Measurements from ENCODE around the gene EPN1. TPM values are rescaled to one million over a fixed set of nuclear protein-coding genes. Genes with fewer than 3 reads are reported as not detected.

The EPN1 gene
- total RNA-seq, 1 donor from 2014 or later = 250 TPM

GRCh38 chr19:55656988-55657747 is 17.9 kb upstream of the EPN1 start:
- ATAC-seq (no peak), DNase-seq (no peak)
- intact Hi-C loops (cut with micrococcal nuclease) = no loop called here

GRCh38 chr19:55658846-55659459 is 16.1 kb upstream of the EPN1 start:
- ATAC-seq = no peak
- intact Hi-C loops (cut with micrococcal nuclease) = no loop called here
- no peak for DNase-seq

- intact Hi-C loops (cut with micrococcal nuclease) = no loop called here
- ATAC-seq = no peak
- DNase-seq = no peak
Observed at GRCh38 chr19:55659822-55660221, 15.2 kb upstream of the EPN1 start.

- intact Hi-C loops (cut with micrococcal nuclease) = no loop called here
- no peak for ATAC-seq
- no peak for DNase-seq
Observed at GRCh38 chr19:55660404-55660803, 14.6 kb upstream of the EPN1 start.

GRCh38 chr19:55660991-55661390 is 14.0 kb upstream of the EPN1 start:
- no peak for ATAC-seq
- DNase-seq = no peak
- intact Hi-C loops (cut with micrococcal nuclease) = no loop called here

GRCh38 chr19:55661826-55662225 is 13.2 kb upstream of the EPN1 start:
- intact Hi-C loops (cut with micrococcal nuclease) = no loop called here
- no peak for ATAC-seq
- DNase-seq = no peak

GRCh38 chr19:55663846-55664536 is 11.0 kb upstream of the EPN1 start:
- intact Hi-C loops (cut with micrococcal nuclease) = no loop called here
- DNase-seq (no peak), ATAC-seq (no peak)

GRCh38 chr19:55666343-55667005 is 8.6 kb upstream of the EPN1 start:
- intact Hi-C loops (cut with micrococcal nuclease) = no loop called here
- DNase-seq (no peak), ATAC-seq (no peak)

- intact Hi-C loops (cut with micrococcal nuclease) = no loop called here
- ATAC-seq (no peak), DNase-seq (no peak)
Observed at GRCh38 chr19:55667006-55667381, 8.0 kb upstream of the EPN1 start.

GRCh38 chr19:55667511-55667910 is 7.5 kb upstream of the EPN1 start:
- DNase-seq (no peak), ATAC-seq (no peak)
- intact Hi-C loops (cut with micrococcal nuclease) = no loop called here

- DNase-seq (no peak), ATAC-seq (no peak)
- intact Hi-C loops (cut with micrococcal nuclease) = no loop called here
Observed at GRCh38 chr19:55667958-55668357, 7.1 kb upstream of the EPN1 start.

- intact Hi-C loops (cut with micrococcal nuclease) = no loop called here
- no peak for ATAC-seq
- DNase-seq = no peak
Observed at GRCh38 chr19:55668603-55669348, 6.2 kb upstream of the EPN1 start.

GRCh38 chr19:55669418-55670279 is 5.4 kb upstream of the EPN1 start:
- intact Hi-C loops (cut with micrococcal nuclease) = no loop called here
- no peak for DNase-seq
- ATAC-seq = no peak

GRCh38 chr19:55670280-55671053 is 4.6 kb upstream of the EPN1 start:
- no peak for DNase-seq
- ATAC-seq = no peak
- intact Hi-C loops (cut with micrococcal nuclease) = no loop called here

GRCh38 chr19:55671054-55671378 is 4.0 kb upstream of the EPN1 start:
- ATAC-seq (no peak), DNase-seq (no peak)
- intact Hi-C loops (cut with micrococcal nuclease) = no loop called here

GRCh38 chr19:55672418-55672817 is 2.6 kb upstream of the EPN1 start:
- intact Hi-C loops (cut with micrococcal nuclease) = no loop called here
- no peak for ATAC-seq
- no peak for DNase-seq

GRCh38 chr19:55673465-55673864 is 1.6 kb upstream of the EPN1 start:
- DNase-seq (no peak), ATAC-seq (no peak)
- intact Hi-C loops (cut with micrococcal nuclease) = no loop called here

GRCh38 chr19:55673889-55674288 is 1.1 kb upstream of the EPN1 start:
- ATAC-seq (no peak), DNase-seq (no peak)
- intact Hi-C loops (cut with micrococcal nuclease) = no loop called here

Measured in left ventricle myocardium superior (tissue), 1 donor.